Astrocyte (in vitro differentiated cells and primary cell): Measurements from ENCODE around the gene MKNK1.

Experiments used
- EZH2 ChIP-seq: IDR thresholded peaks from 2 replicates; pipeline ENCODE4 v1.6.1; 2012; ENCODE audit warnings: mild to moderate bottlenecking, low read length, inconsistent platforms; ENCODE audit not compliant: insufficient read depth
- TF ChIP-seq, protein P1 (sequence below): IDR thresholded peaks from 2 replicates; pipeline ENCODE4 v1.5.1; 2011; ENCODE audit warnings: low read depth, mild to moderate bottlenecking, inconsistent platforms, low read length, moderate library complexity; ENCODE audit not compliant: insufficient read depth

DNA sequence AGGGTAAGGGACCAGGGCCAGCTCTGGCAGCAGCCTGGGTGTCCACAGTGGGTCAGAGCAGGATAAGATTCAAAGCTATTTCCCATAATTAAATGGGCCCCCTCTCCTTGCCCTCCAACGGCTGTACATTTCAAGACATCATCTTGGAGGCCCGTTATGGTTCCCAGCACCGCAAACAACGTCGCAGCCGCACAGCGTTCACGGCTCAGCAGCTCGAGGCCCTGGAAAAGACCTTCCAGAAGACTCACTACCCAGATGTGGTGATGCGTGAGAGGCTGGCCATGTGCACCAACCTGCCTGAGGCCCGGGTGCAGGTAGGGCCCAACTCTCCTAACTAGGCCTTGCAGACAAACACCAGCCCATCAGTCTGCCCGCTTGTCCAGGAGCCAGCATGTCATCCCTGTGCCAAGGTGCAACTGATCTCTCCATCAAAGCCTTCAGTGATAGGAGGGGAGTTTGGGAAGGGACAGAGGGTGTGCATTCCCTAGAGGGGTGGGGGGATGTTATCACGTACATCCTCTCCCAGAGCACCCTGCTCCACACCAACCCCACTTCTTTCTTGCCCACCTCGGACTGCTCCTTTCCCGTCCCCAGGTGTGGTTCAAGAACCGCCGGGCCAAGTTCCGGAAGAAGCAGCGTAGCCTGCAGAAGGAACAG is 93.6 kb downstream of the MKNK1 start:
- TF ChIP-seq, protein P1, sequence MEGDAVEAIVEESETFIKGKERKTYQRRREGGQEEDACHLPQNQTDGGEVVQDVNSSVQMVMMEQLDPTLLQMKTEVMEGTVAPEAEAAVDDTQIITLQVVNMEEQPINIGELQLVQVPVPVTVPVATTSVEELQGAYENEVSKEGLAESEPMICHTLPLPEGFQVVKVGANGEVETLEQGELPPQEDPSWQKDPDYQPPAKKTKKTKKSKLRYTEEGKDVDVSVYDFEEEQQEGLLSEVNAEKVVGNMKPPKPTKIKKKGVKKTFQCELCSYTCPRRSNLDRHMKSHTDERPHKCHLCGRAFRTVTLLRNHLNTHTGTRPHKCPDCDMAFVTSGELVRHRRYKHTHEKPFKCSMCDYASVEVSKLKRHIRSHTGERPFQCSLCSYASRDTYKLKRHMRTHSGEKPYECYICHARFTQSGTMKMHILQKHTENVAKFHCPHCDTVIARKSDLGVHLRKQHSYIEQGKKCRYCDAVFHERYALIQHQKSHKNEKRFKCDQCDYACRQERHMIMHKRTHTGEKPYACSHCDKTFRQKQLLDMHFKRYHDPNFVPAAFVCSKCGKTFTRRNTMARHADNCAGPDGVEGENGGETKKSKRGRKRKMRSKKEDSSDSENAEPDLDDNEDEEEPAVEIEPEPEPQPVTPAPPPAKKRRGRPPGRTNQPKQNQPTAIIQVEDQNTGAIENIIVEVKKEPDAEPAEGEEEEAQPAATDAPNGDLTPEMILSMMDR, result no peak
- TF ChIP-seq EZH2, result no peak
